ENCODE data around the gene BACE1. TPM values are rescaled to one million over a fixed set of nuclear protein-coding genes. Genes with fewer than 3 reads are reported as not detected.

Gene BACE1
- total RNA-seq, 1 experiment from 2014 or later, result 9.6 TPM

- Histone ChIP-seq H3K27me3 (ENCODE audit: insufficient read depth, low read depth) (no peaks in the 10 kb centered on the region), H3F3A (ENCODE audit: insufficient read depth, low read depth) (no peaks in the 10 kb centered on the region), H3K9me2 (ENCODE audit: insufficient read depth) (no peaks in the 10 kb centered on the region), H3K79me2 (ENCODE audit: low read depth) (no peaks in the 10 kb centered on the region), H2AFZ (no peak overlapping the region), H4K20me1 (ENCODE audit: insufficient read depth) (no peaks in the 10 kb centered on the region), H3K4me3 (no peak overlapping the region), H3K27ac (no peak overlapping the region), H3K9me3 (ENCODE audit: insufficient read depth, low read depth) (no peaks in the 10 kb centered on the region), H3K4me1 (replicated peaks; ENCODE audit: insufficient read depth) (no peaks in the 10 kb centered on the region), H3K4me2 (no peak overlapping the region), H3K36me3 (ENCODE audit: low read depth) (no peaks in the 10 kb centered on the region)
- intact Hi-C loops (cut with micrococcal nuclease; ENCODE audit: unreplicated experiment), result no loop called here
- no TSS peak for BruUV-seq (replicated peaks)
- DNase-seq, result no peak
- no peak for TF ChIP-seq EZH2 (IDR thresholded peaks at IDR 0.05; ENCODE audit: low read depth)
- no peak for TF ChIP-seq CTCF (conservative IDR thresholded peaks at IDR 0.05)
- CTCF ChIA-PET, result interaction anchor here (0.7 kb wide), 1 partner anchor 18 kb away, joined by 4 read pairs; no protein-coding TSS in a partner anchor
- POLR2A ChIA-PET (ENCODE audit: unreplicated experiment), result no interaction called here
Measured at GRCh38 chr11:117335399-117335798, 19.3 kb upstream of the BACE1 start.

GRCh38 chr11:117334896-117335295, 18.8 kb upstream of the BACE1 start:
- TF ChIP-seq CTCF (conservative IDR thresholded peaks at IDR 0.05) (no peak), EZH2 (IDR thresholded peaks at IDR 0.05; ENCODE audit: low read depth) (no peak)
- Histone ChIP-seq H3K9me2 (ENCODE audit: insufficient read depth) (no peaks in the 10 kb centered on the region), H4K20me1 (ENCODE audit: insufficient read depth) (no peaks in the 10 kb centered on the region), H2AFZ (no peak overlapping the region), H3F3A (ENCODE audit: insufficient read depth, low read depth) (no peaks in the 10 kb centered on the region), H3K4me1 (replicated peaks; ENCODE audit: insufficient read depth) (no peaks in the 10 kb centered on the region), H3K4me3 (no peak overlapping the region), H3K27ac (no peak overlapping the region), H3K4me2 (no peak overlapping the region), H3K27me3 (ENCODE audit: insufficient read depth, low read depth) (no peaks in the 10 kb centered on the region), H3K36me3 (ENCODE audit: low read depth) (no peaks in the 10 kb centered on the region), H3K79me2 (ENCODE audit: low read depth) (no peaks in the 10 kb centered on the region), H3K9me3 (ENCODE audit: insufficient read depth, low read depth) (no peaks in the 10 kb centered on the region)
- DNase-seq, result no peak
- no TSS peak for BruUV-seq (replicated peaks)
- CTCF ChIA-PET, result no interaction called here
- POLR2A ChIA-PET (ENCODE audit: unreplicated experiment), result no interaction called here
- intact Hi-C loops (cut with micrococcal nuclease; ENCODE audit: unreplicated experiment), result no loop called here

GRCh38 chr11:117333917-117334316, 17.9 kb upstream of the BACE1 start:
- H3K27ac ChIP-seq, result no peak overlapping the region
- H3K27me3 ChIP-seq (ENCODE audit: insufficient read depth, low read depth), result no peaks in the 10 kb centered on the region
- no peak for TF ChIP-seq CTCF (conservative IDR thresholded peaks at IDR 0.05)
- TF ChIP-seq EZH2 (IDR thresholded peaks at IDR 0.05; ENCODE audit: low read depth), result no peak
- no peaks in the 10 kb centered on the region for H3F3A ChIP-seq (ENCODE audit: insufficient read depth, low read depth)
- 0 out of 2 replicates have a peak, but pooled peaks cover 5% of the 10 kb centered on the region for H3K79me2 ChIP-seq (ENCODE audit: low read depth)
- no peaks in the 10 kb centered on the region for H3K9me3 ChIP-seq (ENCODE audit: insufficient read depth, low read depth)
- POLR2A ChIA-PET (ENCODE audit: unreplicated experiment), result no interaction called here
- no TSS peak for BruUV-seq (replicated peaks)
- H3K9me2 ChIP-seq (ENCODE audit: insufficient read depth), result no peaks in the 10 kb centered on the region
- H3K4me3 ChIP-seq, result no peak overlapping the region
- CTCF ChIA-PET, result no interaction called here
- DNase-seq, result no peak
- no peak overlapping the region for H2AFZ ChIP-seq
- no peak overlapping the region for H3K4me2 ChIP-seq
- no peaks in the 10 kb centered on the region for H3K36me3 ChIP-seq (ENCODE audit: low read depth)
- H3K4me1 ChIP-seq (replicated peaks; ENCODE audit: insufficient read depth), result peaks cover 7% of the 10 kb centered on the region
- 0 out of 2 replicates have a peak, but pooled peaks cover 4% of the 10 kb centered on the region for H4K20me1 ChIP-seq (ENCODE audit: insufficient read depth)
- intact Hi-C loops (cut with micrococcal nuclease; ENCODE audit: unreplicated experiment), result no loop called here

Data from PC-9 (cell line).